Measurements from ENCODE around the gene RSRP1.

- no peak for TF ChIP-seq CTCF (optimal IDR thresholded peaks at IDR 0.05 in 1 of 3, IDR thresholded peaks at IDR 0.05 in 1 of 3, conservative IDR thresholded peaks at IDR 0.05 in 1 of 3; ENCODE audit: extremely low read depth in 1 of 3, insufficient read depth in 2 of 3, low read length in 3 of 3)
- TF ChIP-seq EZH2 (IDR thresholded peaks at IDR 0.05; ENCODE audit: low read length): no peak
Observed at GRCh38 chr1:25195835-25196234, 51.4 kb downstream of the RSRP1 start.
